ENCODE measurements around the gene TENM3.

- TF ChIP-seq ZNF174 (tag by site-specific recombination; IDR thresholded peaks at IDR 0.05) = no peak
- no peak for TF ChIP-seq ZNF311 (tag by site-specific recombination; IDR thresholded peaks at IDR 0.05; ENCODE audit: borderline replicate concordance)
- TF ChIP-seq BCL11B (tag by site-specific recombination; IDR thresholded peaks at IDR 0.05; ENCODE audit: low read depth) = no peak
- no peak for TF ChIP-seq ZNF76 (tag by site-specific recombination; IDR thresholded peaks at IDR 0.05; ENCODE audit: borderline replicate concordance, low read depth)
- no peak for TF ChIP-seq CTCF (tag by site-specific recombination; IDR thresholded peaks at IDR 0.05)
- no peak for TF ChIP-seq PBX3 (CRISPR knock-in tag; IDR thresholded peaks at IDR 0.05)
- TF ChIP-seq REST (tag by site-specific recombination; IDR thresholded peaks at IDR 0.05) = no peak
- TF ChIP-seq ZBTB8A (tag by site-specific recombination; IDR thresholded peaks at IDR 0.05) = no peak
- no peak for TF ChIP-seq ZNF707 (tag by site-specific recombination; IDR thresholded peaks at IDR 0.05)
- no peak for TF ChIP-seq BCL11A (tag by site-specific recombination; IDR thresholded peaks at IDR 0.05; ENCODE audit: low read depth)
- TF ChIP-seq ZNF274 (IDR thresholded peaks at IDR 0.05; ENCODE audit: low read length) = no peak
- TF ChIP-seq ZNF274 (tag by site-specific recombination; IDR thresholded peaks at IDR 0.05; ENCODE audit: borderline replicate concordance) = no peak
Observed at GRCh38 chr4:182828360-182829025, 585.3 kb downstream of the TENM3 start.
